HEK293T (cell line): ENCODE data around the gene LRRC27.
A peak's percentile ranks its signal among the peaks of the same experiment; 100 is the strongest.

ENCODE experiments used
- CTCF ChIA-PET: fragments of 350-600 bp; formaldehyde crosslinking; extraction: SDS; loops from one replicate; lab custom pipeline; 2021; ENCODE audit warnings: antibody characterized with exemption, inconsistent platforms; lab: Yijun Ruan, JAX
- POLR2A ChIA-PET: fragments of 350-600 bp; formaldehyde crosslinking; extraction: SDS; loops from one replicate; lab custom pipeline; 2020; ENCODE audit warnings: antibody characterized with exemption, inconsistent platforms; lab: Yijun Ruan, JAX
- DNase-seq: peaks from one replicate; pipeline ENCODE4 v3.0.0; 2012; ENCODE audit warnings: mixed read lengths; ENCODE audit errors: extremely low spot score
- ARNT ChIP-seq: fragments of 450-650 bp; IDR thresholded peaks from 2 replicates; pipeline ENCODE4 v1.6.1; 2017; ENCODE audit warnings: mild to moderate bottlenecking
- BHLHE40 ChIP-seq: fragments of 450-650 bp; IDR thresholded peaks from 2 replicates; pipeline ENCODE4 v1.6.1; 2016; ENCODE audit warnings: mild to moderate bottlenecking, moderate library complexity, borderline replicate concordance
- CTBP1 ChIP-seq: fragments of 450-650 bp; IDR thresholded peaks from 2 replicates; pipeline ENCODE4 v1.6.1; 2016; ENCODE audit warnings: borderline replicate concordance
- ELF4 ChIP-seq: fragments of 450-650 bp; IDR thresholded peaks from 2 replicates; pipeline ENCODE4 v1.6.1; 2017; ENCODE audit warnings: antibody characterized with exemption
- FOXA1 ChIP-seq: fragments of 450-650 bp; IDR thresholded peaks from 2 replicates; pipeline ENCODE4 v1.6.1; 2016; ENCODE audit warnings: mild to moderate bottlenecking
- FOXK2 ChIP-seq: fragments of 450-650 bp; IDR thresholded peaks from 2 replicates; pipeline ENCODE4 v1.6.1; 2016; ENCODE audit warnings: mild to moderate bottlenecking
- FOXM1 ChIP-seq: fragments of 450-650 bp; IDR thresholded peaks from 2 replicates; pipeline ENCODE4 v1.6.1; 2017; ENCODE audit warnings: mild to moderate bottlenecking, borderline replicate concordance
- HDGF ChIP-seq: fragments of 450-650 bp; IDR thresholded peaks from 2 replicates; pipeline ENCODE4 v1.6.1; 2017; ENCODE audit warnings: antibody characterized with exemption, borderline replicate concordance
- L3MBTL2 ChIP-seq: fragments of 450-650 bp; conservative IDR thresholded peaks from 2 replicates; pipeline ENCODE4 v1.6.1; 2016; ENCODE audit warnings: mild to moderate bottlenecking
- LEF1 ChIP-seq: fragments of 450-650 bp; IDR thresholded peaks from 2 replicates; pipeline ENCODE4 v1.6.1; 2017; ENCODE audit warnings: mild to moderate bottlenecking, borderline replicate concordance
- NFRKB ChIP-seq: fragments of 450-650 bp; IDR thresholded peaks from 2 replicates; pipeline ENCODE4 v1.6.1; 2016; ENCODE audit warnings: mild to moderate bottlenecking, moderate library complexity
- PKNOX1 ChIP-seq: fragments of 450-650 bp; IDR thresholded peaks from 2 replicates; pipeline ENCODE4 v1.6.1; 2016
- SP1 ChIP-seq: fragments of 450-650 bp; IDR thresholded peaks from 2 replicates; pipeline ENCODE4 v1.6.1; 2017
- SUZ12 ChIP-seq: fragments of 450-650 bp; IDR thresholded peaks from 2 replicates; pipeline ENCODE4 v1.6.1; 2016; ENCODE audit warnings: mild to moderate bottlenecking
- TARDBP ChIP-seq: fragments of 450-650 bp; IDR thresholded peaks from 2 replicates; pipeline ENCODE4 v1.6.1; 2016
- ZNF384 ChIP-seq: fragments of 450-650 bp; IDR thresholded peaks from 2 replicates; pipeline ENCODE4 v1.6.1; 2016

Gene LRRC27

GRCh38 chr10:132425757-132426155, 93.8 kb downstream of the LRRC27 start:
- DNase-seq, result no peak
- POLR2A ChIA-PET, result no interaction called here
- CTCF ChIA-PET, result interaction anchor here (0.9 kb wide), 1 partner anchor 20 kb away, joined by 3 read pairs; no protein-coding TSS in a partner anchor

DNA sequence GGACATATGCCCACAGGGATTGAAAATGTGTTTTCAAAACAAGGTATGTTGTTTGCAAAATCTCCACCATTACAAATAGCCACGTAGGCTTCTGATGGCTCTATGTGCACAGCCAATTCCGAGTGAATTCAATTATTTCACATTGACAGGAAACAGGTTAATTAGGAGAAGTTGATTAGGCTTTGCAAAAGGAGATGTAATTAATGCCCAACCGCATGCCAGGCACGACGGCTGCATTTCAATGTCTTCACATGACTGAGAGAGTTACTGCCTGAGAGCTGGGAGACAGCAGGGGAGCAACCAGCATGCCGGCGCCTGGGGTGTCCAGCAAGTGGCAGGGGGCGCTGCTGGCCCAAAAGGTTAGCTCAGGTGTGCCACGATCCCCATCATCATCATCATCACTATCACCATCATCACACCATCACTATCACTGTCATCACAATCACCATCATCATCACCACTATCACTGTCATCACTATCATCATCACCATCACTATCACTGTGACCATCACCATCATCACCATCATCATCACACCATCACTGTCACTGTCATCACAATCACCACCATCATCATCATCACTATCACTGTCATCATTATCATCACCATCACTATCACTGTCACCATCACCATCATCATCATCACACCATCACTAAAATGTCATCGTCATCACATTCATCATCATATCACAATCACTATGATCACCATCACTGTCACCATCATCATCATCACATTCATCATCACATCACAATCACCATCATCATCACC, 95.2 kb downstream of the LRRC27 start:
- ChIA-PET POLR2A (no interaction called here), CTCF (no interaction called here)
- TF ChIP-seq PKNOX1 (peak; percentile 11; the same call in 1 of the 2 replicates), CTBP1 (peak; percentile 55), SP1 (no peak), ARNT (no peak), TARDBP (peak; percentile 4; the same call in 1 of the 2 replicates)
- DNase-seq, result no peak

More at GRCh38 chr10:132425757-132426155, 93.8 kb downstream of the LRRC27 start:
- no peak for TF ChIP-seq SP1
- no peak for TF ChIP-seq SUZ12
- TF ChIP-seq BHLHE40, result no peak
- no peak for TF ChIP-seq FOXA1
- TF ChIP-seq NFRKB, result no peak
- no peak for TF ChIP-seq FOXK2
- TF ChIP-seq ZNF384, result no peak
- no peak for TF ChIP-seq TARDBP
- no peak for TF ChIP-seq PKNOX1
- no peak for TF ChIP-seq CTBP1
- no peak for TF ChIP-seq FOXM1
- TF ChIP-seq HDGF, result no peak
- no peak for TF ChIP-seq ARNT
- no peak for TF ChIP-seq ELF4
- TF ChIP-seq L3MBTL2, result no peak

GRCh38 chr10:132427939-132428367, 96.0 kb downstream of the LRRC27 start:
- POLR2A ChIA-PET, result no interaction called here
- no peak for TF ChIP-seq LEF1
- peak; percentile 79 for TF ChIP-seq CTBP1
- no peak for TF ChIP-seq L3MBTL2
- TF ChIP-seq TARDBP, result no peak
- no peak for TF ChIP-seq FOXM1
- TF ChIP-seq HDGF, result no peak
- peak; percentile 19; the same call in 1 of the 2 replicates for TF ChIP-seq PKNOX1
- no peak for TF ChIP-seq FOXA1
- TF ChIP-seq NFRKB, result no peak
- TF ChIP-seq FOXK2, result no peak
- no peak for TF ChIP-seq SUZ12
- no peak for DNase-seq
- CTCF ChIA-PET, result no interaction called here

DNA sequence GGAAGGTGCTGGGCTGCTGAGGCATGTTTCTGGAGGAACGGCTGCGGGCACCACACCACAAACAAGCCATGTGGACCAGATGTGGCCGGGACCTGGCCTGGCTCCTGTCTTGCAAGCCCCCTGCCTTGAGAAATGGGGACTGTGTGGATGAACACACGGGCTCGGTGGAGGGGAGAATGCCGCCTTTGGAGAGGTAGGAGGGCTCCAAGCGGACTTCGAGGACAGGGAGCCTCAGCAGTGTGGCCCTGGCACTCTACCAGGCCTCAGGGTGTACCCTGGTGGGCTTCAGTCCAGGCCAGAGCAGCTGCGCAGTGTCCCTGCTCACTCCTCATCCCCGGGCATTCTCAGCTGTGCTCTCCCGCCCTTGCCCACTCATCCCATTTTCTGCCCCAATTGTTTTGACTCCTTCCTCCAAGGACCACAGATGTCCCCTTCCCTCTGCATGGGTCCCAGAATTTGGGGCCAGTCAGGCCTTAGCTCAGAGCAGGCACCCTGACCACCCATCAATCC, 96.5 kb downstream of the LRRC27 start:
- TF ChIP-seq SUZ12 (no peak), SP1 (no peak), LEF1 (no peak)
- ChIA-PET CTCF (no interaction called here), POLR2A (no interaction called here)
- DNase-seq, result no peak
